Endothelial cell of umbilical vein (primary cell): ENCODE measurements around the gene GNAQ. TPM values are rescaled to one million over a fixed set of nuclear protein-coding genes. Genes with fewer than 3 reads are reported as not detected.
A peak's percentile ranks its signal among the peaks of the same experiment; 100 is the strongest.

Experiments used
- BruUV-seq: library from RNA; stranded (reverse); fragments of 400-500 nt; replicated peaks from 2 replicates; lab custom pipeline; 2021; lab: Mats Ljungman, UMichigan
- CTCF ChIA-PET: fragments of 300-600, 350-600 bp; sonication (Branson Sonifier 250); formaldehyde crosslinking; loops from one replicate; lab custom pipeline; 2021; ENCODE audit warnings: antibody characterized with exemption, inconsistent platforms; lab: Charles Lee
- POLR2A ChIA-PET: fragments of 300-600, 350-600 bp; sonication (Branson Sonifier 250); formaldehyde crosslinking; loops from one replicate; lab custom pipeline; 2021; ENCODE audit warnings: antibody characterized with exemption, inconsistent platforms; lab: Charles Lee
- DNase-seq: peaks from one replicate; pipeline ENCODE4 v3.0.0-alpha.2; 2011; ENCODE audit warnings: low read depth, low spot score
- FAIRE-seq: peaks from 2 replicates; lab custom pipeline; 2011; peaks lifted over from hg19 to GRCh38; lab: Jason Lieb, UNC
- H2AFZ ChIP-seq: 2 replicates; pipeline ENCODE4 v1.6.0; 2012; ENCODE audit warnings: low read depth, low read length, control low read depth, inconsistent platforms
- H3K27ac ChIP-seq: 2 replicates; pipeline ENCODE4 v1.5.1; 2011; ENCODE audit warnings: low read depth, mild to moderate bottlenecking, control low read depth, low read length, moderate library complexity; ENCODE audit not compliant: insufficient read depth
- H3K27me3 ChIP-seq, 2 experiments: 2 replicates each; pipeline versions ENCODE4 v1.6.0 to v1.6.1; 2011; ENCODE audit warnings: low read length in 2 of 2, mixed read lengths in 1 of 2; ENCODE audit not compliant: control insufficient read depth in 2 of 2, insufficient read depth in 2 of 2
- H3K36me3 ChIP-seq, 2 experiments: 2 replicates in 1 of 2; 3 replicates in 1 of 2; pipeline ENCODE4 v1.5.1; 2011; ENCODE audit warnings: low read length in 2 of 2, mild to moderate bottlenecking in 1 of 2, moderate library complexity in 1 of 2; ENCODE audit not compliant: control insufficient read depth in 2 of 2, insufficient read depth in 2 of 2; ENCODE audit errors: extremely low read depth in 1 of 2
- H3K4me1 ChIP-seq: 3 replicates; pipeline ENCODE4 v1.5.1; 2011; ENCODE audit warnings: mild to moderate bottlenecking, low read length; ENCODE audit not compliant: control insufficient read depth, insufficient read depth; ENCODE audit errors: extremely low read depth
- H3K4me2 ChIP-seq: 2 replicates; pipeline ENCODE4 v1.6.1; 2011; ENCODE audit warnings: low read length, control low read depth, mixed read lengths; ENCODE audit not compliant: insufficient read depth
- H3K4me3 ChIP-seq, 3 experiments: fragments of 200-600 bp in 1 of 3; sonication (generic), shearing (Covaris generic) in 1 of 3; replicated peaks in 1 of 3; 2 replicates each; pipeline ENCODE4 v1.5.1; 2011 to 2016; ENCODE audit warnings: control low read depth in 3 of 3, low read length in 3 of 3, mild to moderate bottlenecking in 2 of 3, inconsistent platforms in 1 of 3, low read depth in 1 of 3, moderate library complexity in 1 of 3; ENCODE audit not compliant: insufficient read depth in 1 of 3
- H3K79me2 ChIP-seq: 2 replicates; pipeline ENCODE4 v1.6.0; 2012; ENCODE audit warnings: low read length, inconsistent platforms; ENCODE audit not compliant: control insufficient read depth, insufficient read depth
- H3K9ac ChIP-seq: replicated peaks from 2 replicates; pipeline ENCODE3; 2011; ENCODE audit warnings: low read length, control low read depth; ENCODE audit not compliant: insufficient read depth; ENCODE audit errors: extremely low read depth
- H3K9me1 ChIP-seq: replicated peaks from 3 replicates; pipeline ENCODE4 v1.6.0; 2011; ENCODE audit warnings: mild to moderate bottlenecking, low read length; ENCODE audit not compliant: control insufficient read depth, insufficient read depth; ENCODE audit errors: extremely low read depth
- H3K9me3 ChIP-seq: replicated peaks from 2 replicates; pipeline ENCODE4 v1.5.1; 2012; ENCODE audit warnings: low read length, inconsistent platforms; ENCODE audit not compliant: control insufficient read depth, insufficient read depth
- H4K20me1 ChIP-seq: replicated peaks from 2 replicates; pipeline ENCODE3; 2011; ENCODE audit warnings: mild to moderate bottlenecking, low read length; ENCODE audit not compliant: control insufficient read depth, insufficient read depth; ENCODE audit errors: extremely low read depth
- FOS ChIP-seq: IDR thresholded peaks from 2 replicates; pipeline ENCODE4 v1.6.1; 2011; ENCODE audit warnings: mild to moderate bottlenecking, low read length, moderate library complexity, borderline replicate concordance; ENCODE audit not compliant: insufficient read depth
- GATA2 ChIP-seq: IDR thresholded peaks from 2 replicates; pipeline ENCODE4 v1.7.0; 2011; ENCODE audit warnings: low read depth, mild to moderate bottlenecking, moderate library complexity, mixed read lengths, low read length; ENCODE audit not compliant: insufficient read length, insufficient read depth
- JUN ChIP-seq: IDR thresholded peaks from 2 replicates; pipeline ENCODE4 v1.6.1; 2011; ENCODE audit warnings: borderline replicate concordance, low read depth; ENCODE audit not compliant: insufficient read length, insufficient read depth
- MYC ChIP-seq: IDR thresholded peaks from one replicate; pipeline ENCODE4 v1.6.1; 2011; ENCODE audit warnings: mild to moderate bottlenecking, low read depth, low read length
- POLR2A ChIP-seq: IDR thresholded peaks from 2 replicates; pipeline ENCODE4 v1.6.1; 2012; ENCODE audit warnings: low read depth, mild to moderate bottlenecking, control low read depth, low read length
- POLR2AphosphoS5 ChIP-seq: IDR thresholded peaks from 2 replicates; pipeline ENCODE4 v1.6.1; 2012; ENCODE audit warnings: low read depth, mild to moderate bottlenecking, control low read depth, low read length, moderate library complexity; ENCODE audit not compliant: insufficient read depth
- dilution Hi-C: fragments of 300-500 bp; cut with MboI; formaldehyde crosslinking; loops from one replicate; pipeline ENCODE4 v1.15.0; 2019; ENCODE audit warnings: low sequenced_read_pairs; ENCODE audit not compliant: extremely low pct_ligation_motif_present
- intact Hi-C: fragments of 100-400 bp; cut with micrococcal nuclease; formaldehyde crosslinking; loops from one replicate; pipeline ENCODE4 v1.10.0; 2022
- polyA plus RNA-seq, 4 experiments: library from polyadenylated mRNA; depleted of rRNA in 3 of 4; stranded (reverse) in 3 of 4; unstranded in 1 of 4; fragments of >200 nt; gene quantifications; 2 replicates each; pipeline versions ENCODE4 v1.2.1 to v1.2.3, GENCODE V29; 2011 to 2012; ENCODE audit warnings: missing spikeins in 1 of 4
- total RNA-seq: library from RNA; stranded (reverse); gene quantifications from 2 replicates; pipeline ENCODE4 v1.2.3, GENCODE V29; 2021
- TF ChIP-seq, protein P1 (sequence below): IDR thresholded peaks from 2 replicates; pipeline ENCODE4 v1.6.1; 2011; ENCODE audit not compliant: insufficient read depth, insufficient read length

GNAQ gene
- total and polyA plus RNA-seq, 2 donors (not counting 3 experiments of a cell fraction or from before 2014, with no cell fraction given) = 26.1 to 67.3 TPM

DNA sequence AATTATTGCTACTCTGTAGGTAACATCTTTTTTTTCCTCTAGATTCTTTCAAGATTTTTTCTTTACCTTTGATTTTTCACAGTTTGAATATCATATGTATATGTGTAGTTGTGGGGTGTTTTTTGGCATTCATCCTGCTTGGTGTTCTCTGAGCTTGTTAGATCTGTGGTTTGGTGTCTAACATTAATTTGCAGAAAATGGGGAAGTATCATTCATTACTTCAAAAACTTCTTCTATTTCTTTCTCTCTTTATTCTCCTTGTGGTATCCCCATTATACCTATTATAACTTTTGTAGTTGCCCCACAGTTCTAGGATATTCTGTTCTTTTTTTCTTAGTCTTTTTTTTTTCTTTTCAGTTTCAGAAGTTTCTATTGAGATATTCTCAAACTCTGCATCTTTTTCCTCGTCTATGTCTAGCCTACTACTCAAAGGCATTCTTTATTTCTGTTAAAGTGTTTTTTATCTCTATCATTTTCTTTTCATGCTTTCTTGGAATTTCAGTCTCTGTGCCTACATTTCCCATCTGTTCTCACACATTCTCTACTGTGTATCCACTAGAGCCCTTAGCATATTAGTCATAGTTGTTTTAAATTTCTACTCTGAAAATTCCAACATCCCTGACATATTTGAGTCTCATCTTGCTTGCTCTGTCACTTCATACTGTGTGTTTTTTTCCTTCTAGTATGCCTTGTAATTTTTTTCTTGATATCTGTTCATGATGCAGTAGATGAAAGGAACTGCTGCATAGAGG, 323.4 kb downstream of the GNAQ start:
- intact Hi-C loops = loop anchor here (5.0 kb wide), 1 partner anchor 286 kb away; no protein-coding TSS in a partner anchor
- Histone ChIP-seq H3K79me2 (no peaks in the 10 kb centered on the region), H3K4me1 (peaks cover 60% of the 10 kb centered on the region), H2AFZ (no peak overlapping the region), H3K9me1 (no peaks in the 10 kb centered on the region), H3K4me2 (peak overlapping the region; percentile 84), H3K4me3 (peak overlapping the region in 1 of 3 experiments; percentile 46), H3K27me3 (no peaks in the 10 kb centered on the region), H3K27ac (peak overlapping the region; percentile 82), H3K9me3 (no peaks in the 10 kb centered on the region), H3K36me3 (no peaks in the 10 kb centered on the region), H4K20me1 (no peaks in the 10 kb centered on the region), H3K9ac (peak overlapping the region; percentile 85)
- BruUV-seq = TSS peak; percentile 67
- POLR2A ChIA-PET = interaction anchor here (0.6 to 1.0 kb wide), 3 partner anchors 42 to 898 kb away, joined by 3 to 7 read pairs (median 5); no protein-coding TSS in a partner anchor
- CTCF ChIA-PET = interaction anchor here (0.8 to 1.4 kb wide), 9 partner anchors 27 to 275 kb away, joined by 3 to 16 read pairs (median 3); no protein-coding TSS in a partner anchor
- no peak for FAIRE-seq
- dilution Hi-C loops = no loop called here
- no peak for DNase-seq
- TF ChIP-seq POLR2AphosphoS5 (no peak), POLR2A (peak; percentile 37), FOS (no peak), MYC (no peak), GATA2 (no peak), JUN (no peak)
- TF ChIP-seq, protein P1, sequence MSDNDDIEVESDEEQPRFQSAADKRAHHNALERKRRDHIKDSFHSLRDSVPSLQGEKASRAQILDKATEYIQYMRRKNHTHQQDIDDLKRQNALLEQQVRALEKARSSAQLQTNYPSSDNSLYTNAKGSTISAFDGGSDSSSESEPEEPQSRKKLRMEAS = no peak
